GF-D8 (cell line): Measurements from ENCODE around the gene ACYP2.
"Not testable (repeated sequence)": the region's sequence is repeated elsewhere in the genome, so short reads cannot be mapped to it uniquely, and the experiment has no call there.

Source experiments
- DNase-seq: peaks from one replicate; lab custom pipeline; 2025; lab: John Stamatoyannopoulos, UW

ACYP2 gene

DNA sequence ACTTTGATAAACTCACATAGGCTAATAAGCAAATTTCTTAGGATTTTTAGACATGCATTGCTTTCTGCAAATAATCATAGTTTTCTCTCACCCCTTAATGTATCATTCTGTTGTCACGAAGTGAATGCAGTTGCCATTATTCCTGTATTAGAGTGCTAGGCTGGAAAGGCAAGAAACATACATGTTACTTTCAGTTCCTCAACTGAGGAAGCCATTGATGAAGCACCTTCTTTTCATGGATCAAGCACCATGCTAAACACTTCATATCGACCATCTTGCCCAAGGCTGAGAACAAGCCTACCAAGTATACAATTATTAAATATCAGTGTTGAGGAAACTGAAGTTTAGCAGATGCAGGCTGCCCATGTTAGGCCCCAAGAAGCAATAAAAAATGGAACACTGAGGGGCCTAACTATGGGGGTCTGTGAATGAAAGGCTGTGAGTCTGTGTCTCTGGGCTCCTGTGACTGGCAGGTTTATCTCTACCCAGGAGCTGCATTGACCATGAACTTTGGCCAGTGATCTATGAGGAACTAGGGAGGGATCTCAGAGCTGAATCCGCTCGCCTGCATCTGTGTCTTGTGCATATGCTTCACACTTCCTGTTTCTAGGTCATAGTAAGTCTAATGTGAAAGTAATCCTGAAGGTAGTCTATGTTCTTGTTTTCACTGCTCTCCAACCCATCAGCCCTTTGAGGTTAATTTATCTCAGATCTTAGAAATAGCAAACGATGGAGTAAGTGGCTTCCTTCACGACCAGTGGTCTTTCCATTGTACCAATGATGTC is 156.6 kb downstream of the ACYP2 start:
- no peak for DNase-seq

GRCh38 chr2:54274781-54275242 is 159.4 kb downstream of the ACYP2 start:
- DNase-seq: no peak

GRCh38 chr2:54275541-54275940 is 160.1 kb downstream of the ACYP2 start:
- no peak for DNase-seq

GRCh38 chr2:54279385-54279784 is 164.0 kb downstream of the ACYP2 start:
- DNase-seq: no peak

- no peak for DNase-seq
Observed at GRCh38 chr2:54284826-54285225, 169.4 kb downstream of the ACYP2 start.

DNA sequence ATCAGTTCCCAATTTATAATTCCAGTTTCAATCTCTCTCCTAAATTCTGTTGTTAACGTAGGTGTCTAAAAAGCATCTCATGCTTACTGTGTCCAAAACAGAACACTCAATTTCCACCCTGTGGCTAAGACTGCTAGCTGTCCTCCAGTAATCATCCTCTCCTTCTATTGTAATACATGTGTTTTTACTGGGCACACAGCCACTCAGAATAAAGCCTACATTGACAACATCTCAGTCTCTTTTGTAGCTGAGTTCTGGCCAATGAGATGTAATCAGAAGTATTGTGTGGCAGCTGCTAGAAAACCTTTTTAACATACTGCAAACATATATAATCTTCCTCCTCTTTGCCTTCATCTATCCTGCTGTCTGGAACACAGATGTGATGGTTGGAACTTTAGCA is 170.0 kb downstream of the ACYP2 start:
- DNase-seq: no peak

- no peak for DNase-seq
Observed at GRCh38 chr2:54287532-54287931, 172.1 kb downstream of the ACYP2 start.

- no peak for DNase-seq
Observed at GRCh38 chr2:54289917-54290316, 174.5 kb downstream of the ACYP2 start.

GRCh38 chr2:54290356-54291025 is 175.1 kb downstream of the ACYP2 start:
- DNase-seq: no peak

DNA sequence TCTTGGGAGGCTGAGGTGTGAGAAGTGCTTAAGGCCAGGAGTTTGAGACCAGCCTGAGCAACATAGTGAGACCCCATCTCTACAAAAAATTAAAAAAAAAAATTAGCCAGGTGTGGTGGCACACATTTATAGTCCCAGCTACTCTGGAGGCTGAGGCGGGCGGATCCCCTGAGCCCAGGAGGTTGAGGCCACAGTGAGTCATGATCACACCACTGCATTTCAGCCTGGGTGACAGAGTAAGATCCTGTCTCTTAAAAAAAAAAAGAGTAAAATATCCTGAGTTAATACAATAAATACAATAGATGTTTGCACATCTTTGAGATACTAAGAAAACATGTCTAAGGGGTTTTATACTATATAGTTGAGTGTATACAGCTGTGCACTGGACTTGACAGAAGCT is 179.2 kb downstream of the ACYP2 start:
- DNase-seq: not testable (repeated sequence)

DNA sequence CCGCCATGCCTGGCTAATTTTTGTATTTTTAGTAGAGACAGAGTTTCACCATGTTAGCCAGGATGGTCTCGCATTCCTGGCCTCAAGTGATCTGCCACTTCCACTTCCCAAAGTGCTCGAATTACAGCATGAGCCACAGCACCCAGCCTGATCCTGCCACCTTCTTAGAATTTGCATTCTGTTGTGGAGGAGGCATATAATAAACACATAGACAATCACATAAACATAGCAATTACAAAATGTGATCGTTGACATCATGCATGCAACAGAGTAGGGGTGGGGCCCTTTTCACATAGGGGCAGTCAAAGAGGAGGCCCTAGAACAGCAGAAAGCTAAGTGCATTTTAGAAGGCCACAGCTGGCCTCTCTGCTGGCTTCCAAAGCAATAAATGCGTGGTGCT is 180.5 kb downstream of the ACYP2 start:
- no peak for DNase-seq

- no peak for DNase-seq
Observed at GRCh38 chr2:54298514-54298913, 183.1 kb downstream of the ACYP2 start.

- DNase-seq: no peak
Observed at GRCh38 chr2:54303631-54304030, 188.2 kb downstream of the ACYP2 start.

DNA sequence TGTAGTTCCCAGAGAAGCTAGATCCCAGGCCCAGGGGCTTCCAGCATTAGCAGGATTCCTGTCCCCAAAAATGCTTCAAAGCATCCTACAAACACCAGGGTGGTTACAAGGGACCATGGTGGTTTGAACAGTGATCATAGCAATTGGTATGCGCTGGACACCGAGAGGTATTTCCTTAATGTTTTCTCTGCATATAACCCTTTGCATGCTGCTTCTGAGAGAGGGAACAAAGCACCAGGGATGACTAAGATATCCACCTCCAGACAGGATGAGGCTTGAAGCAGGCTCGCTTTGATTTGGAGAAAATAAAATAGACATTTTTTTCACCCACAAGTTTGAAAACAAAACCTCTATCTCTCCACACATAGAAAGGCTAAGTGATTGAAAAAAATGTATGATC is 191.1 kb downstream of the ACYP2 start:
- no peak for DNase-seq

- no peak for DNase-seq
Observed at GRCh38 chr2:54308186-54308585, 192.8 kb downstream of the ACYP2 start.

GRCh38 chr2:54308782-54309181 is 193.4 kb downstream of the ACYP2 start:
- no peak for DNase-seq

DNA sequence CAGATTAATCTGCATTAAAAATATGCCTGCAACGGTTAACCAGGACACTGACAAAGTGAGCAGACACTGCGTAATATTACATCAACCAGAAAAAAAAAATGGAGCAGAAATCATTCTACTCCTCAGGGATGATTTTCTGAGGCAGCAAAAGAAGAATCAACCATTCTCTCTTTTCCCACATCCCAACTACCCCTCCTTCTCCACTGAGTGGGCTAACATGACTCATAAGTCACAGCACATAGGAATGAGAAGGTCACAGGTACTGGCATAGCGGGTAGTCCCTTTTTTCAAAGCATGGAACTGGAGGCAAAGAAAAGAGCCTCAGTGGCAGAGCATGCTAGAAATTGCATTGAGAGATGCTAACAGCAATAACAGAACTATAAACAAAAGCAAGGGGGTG is 194.9 kb downstream of the ACYP2 start:
- DNase-seq: no peak

GRCh38 chr2:54310961-54311360 is 195.5 kb downstream of the ACYP2 start:
- DNase-seq: no peak

DNA sequence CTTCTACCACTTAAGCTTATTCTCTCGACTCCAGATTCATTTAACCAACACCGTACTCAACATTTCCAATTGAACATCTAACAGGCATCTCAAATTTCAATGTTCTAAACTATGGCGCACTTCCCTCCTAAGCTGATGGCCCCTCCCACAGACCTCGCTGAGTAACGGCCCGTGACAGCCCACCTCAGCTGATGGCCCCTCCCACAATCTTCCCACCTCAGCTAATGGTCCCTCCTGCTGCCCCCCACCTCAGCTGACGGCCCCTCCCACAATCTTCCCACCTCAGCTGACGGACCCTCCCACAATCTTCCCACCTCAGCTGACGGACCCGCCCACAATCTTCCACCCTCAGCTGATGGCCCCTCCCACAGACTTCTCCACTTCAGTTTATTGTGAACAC is 197.7 kb downstream of the ACYP2 start:
- no peak for DNase-seq

GRCh38 chr2:54317973-54318372 is 202.6 kb downstream of the ACYP2 start:
- DNase-seq: no peak

DNA sequence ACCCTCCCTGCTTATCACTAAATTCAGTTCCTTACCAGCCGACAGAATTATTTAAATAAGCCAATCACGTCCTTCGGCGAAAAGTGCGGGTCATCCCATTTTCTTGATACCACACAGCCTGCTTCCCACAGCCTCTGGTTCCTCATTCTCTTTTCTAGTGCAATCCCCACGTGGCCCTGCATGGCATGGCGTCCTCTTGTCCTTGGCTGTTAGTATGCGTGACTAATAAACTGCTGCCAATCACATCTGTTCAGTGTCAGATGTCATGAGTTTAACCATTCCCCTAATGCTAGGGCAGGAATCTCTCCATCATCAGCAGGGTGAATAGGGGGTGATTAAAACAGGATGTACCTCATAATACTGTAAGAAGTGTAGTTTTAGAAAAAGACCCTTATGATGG is 203.4 kb downstream of the ACYP2 start:
- DNase-seq: no peak

DNA sequence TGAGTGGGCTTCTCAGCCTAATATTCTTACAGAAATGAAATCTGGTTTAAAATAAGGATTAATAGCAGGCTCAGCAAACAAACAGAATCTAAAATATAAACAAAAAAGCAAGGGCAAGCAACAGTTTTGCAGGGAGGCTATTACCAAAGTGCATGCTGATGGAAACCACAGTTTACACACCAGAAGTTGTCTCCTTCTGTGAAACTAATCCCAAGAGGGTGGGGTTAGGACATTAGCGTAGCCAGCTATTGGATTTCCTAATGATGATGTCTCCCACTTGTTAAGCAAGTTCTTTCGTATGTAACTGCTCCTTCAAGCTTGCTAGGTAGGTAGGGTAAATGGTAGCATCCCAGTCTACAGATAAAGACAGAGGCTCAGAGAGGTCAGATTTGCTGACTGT is 205.6 kb downstream of the ACYP2 start:
- DNase-seq: no peak

DNA sequence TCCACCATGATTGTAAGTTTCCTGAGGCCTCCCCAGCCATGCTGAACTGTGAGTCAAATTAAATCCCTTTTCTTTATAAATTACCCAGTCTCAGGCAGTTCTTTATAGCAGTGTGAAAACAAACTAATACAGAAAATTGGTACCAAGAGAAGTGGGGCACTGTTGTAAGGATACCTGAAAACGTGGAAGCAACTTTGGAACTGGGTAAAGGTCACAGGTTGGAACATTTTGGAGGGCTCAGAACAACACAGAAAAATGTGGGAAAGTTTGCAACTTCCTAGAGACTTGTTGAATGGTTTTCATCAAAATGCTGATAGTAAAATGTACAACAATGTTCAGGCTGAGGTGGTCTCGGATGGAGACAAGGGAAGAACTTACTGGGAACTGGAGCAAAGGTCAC is 209.1 kb downstream of the ACYP2 start:
- not testable (repeated sequence) for DNase-seq

GRCh38 chr2:54325148-54325547 is 209.7 kb downstream of the ACYP2 start:
- DNase-seq: no peak
